NCI-H187 treated with DMSO at 0.1 percent for 48 hours (cell line): Measurements from ENCODE around the gene UGCG.
A peak's percentile ranks its signal among the peaks of the same experiment; 100 is the strongest.
"Not testable (repeated sequence)": the region's sequence is repeated elsewhere in the genome, so short reads cannot be mapped to it uniquely, and the experiment has no call there.

Experiments
- DNase-seq: peaks from one replicate; lab custom pipeline; 2025; lab: John Stamatoyannopoulos, UW

Gene UGCG

DNA sequence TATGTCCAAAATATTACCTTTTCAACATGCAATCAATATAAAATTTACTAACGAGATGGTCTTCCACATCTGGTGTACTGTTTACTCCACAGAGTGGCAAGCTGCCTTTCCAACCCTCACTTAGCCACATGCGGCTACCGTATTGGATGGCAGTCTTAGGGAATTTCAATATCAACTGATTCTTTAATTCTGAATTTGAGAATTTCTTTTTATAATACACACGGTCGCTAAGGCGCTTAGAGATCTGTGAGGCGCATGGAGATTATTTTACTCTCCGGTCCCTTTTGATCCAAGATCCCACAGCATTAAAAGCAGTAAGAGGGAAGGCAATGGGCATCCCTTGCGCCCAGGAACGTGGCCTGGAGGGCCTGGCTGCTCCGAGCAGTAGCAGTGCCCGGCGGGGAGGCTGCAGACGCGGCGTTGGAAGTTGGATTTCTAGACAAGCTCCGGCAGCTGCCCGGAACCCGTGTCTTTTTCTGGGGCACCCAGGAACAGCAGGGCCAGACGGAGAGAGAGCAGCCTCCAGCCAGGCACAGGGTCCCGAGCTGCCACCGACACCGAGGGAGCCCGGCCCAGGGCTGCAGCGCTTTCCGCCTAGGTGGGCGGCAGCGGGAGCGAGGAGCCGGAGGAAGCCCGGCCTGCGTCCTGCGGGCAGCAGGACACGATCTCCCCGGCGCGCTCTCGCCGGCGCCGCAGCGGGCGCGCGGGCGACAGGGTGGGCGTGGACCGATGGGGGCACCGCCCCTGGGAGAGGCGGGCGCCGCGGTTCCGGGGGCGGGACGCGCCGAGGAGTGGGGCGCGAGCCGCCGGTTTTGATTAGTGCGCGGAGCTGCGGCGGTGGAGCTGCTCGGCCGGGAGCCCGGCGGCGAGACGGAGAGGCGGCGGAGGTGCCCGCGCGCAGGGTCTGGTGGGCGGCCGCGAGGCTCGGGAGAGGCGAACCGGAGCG is at the start of gene UGCG:
TSS of gene UGCG (plus strand) at position 819 of the 946 bp plus-strand sequence. CDS start 402 bp downstream, outside the sequence.
- peak; percentile 9 for DNase-seq

DNA sequence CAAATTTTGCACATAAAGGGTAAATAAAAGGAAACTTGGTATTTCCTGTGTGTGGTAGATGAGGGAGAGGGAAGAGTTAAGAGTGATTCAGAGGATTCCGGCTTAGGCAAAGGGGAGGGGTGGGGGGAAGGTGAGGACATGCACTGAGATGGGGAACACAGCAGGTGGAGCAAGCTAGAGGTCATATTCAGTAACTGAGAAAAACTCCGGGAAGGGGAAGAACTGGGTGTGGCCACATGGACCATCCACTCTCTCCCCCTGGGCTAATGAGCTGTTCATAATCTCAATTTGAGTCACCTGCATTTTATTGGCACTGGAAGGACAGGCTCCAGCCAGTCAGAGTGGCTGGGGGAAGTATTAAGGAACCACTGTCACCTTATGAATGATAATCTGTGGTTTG is 45.1 kb upstream of the UGCG start:
- no peak for DNase-seq

GRCh38 chr9:111852291-111852690 is 44.3 kb upstream of the UGCG start:
- DNase-seq = no peak

- DNase-seq = no peak
These were observed 43.2 kb upstream of the UGCG start for GRCh38 chr9:111853450-111853827.

GRCh38 chr9:111854799-111855198 is 41.8 kb upstream of the UGCG start:
- DNase-seq = no peak

DNA sequence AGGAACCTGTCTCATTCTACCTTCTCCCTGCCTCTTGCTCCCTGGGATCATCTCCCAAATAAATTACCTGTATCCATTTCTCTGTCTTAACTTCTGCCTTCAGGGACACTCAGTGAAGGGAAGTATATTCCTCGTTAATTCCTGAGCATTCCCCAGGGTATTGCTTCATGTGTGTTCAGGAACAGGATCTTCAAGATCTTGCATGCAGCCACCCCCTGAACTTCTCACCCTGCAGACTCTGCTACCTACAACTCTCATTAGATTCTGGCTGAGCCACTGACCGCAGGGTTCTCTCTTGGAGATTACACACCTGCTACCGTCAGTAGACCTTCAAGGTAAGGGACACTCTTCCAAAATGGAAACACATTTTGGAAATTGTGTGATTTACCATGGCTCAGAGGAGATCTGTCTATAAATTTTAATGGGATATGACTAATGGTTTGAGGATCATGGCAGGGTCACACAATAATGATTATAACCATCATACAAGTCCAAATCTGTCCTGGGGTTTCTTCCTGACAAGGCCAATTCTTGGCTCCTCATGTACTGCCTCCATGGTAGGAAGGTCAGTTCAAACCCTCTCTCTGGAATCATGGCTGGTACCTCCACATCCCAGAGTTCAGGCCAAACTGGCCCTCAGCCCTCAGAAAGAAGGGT is 38.9 kb upstream of the UGCG start:
- DNase-seq = no peak

GRCh38 chr9:111860443-111860842 is 36.2 kb upstream of the UGCG start:
- no peak for DNase-seq

GRCh38 chr9:111863636-111864035 is 33.0 kb upstream of the UGCG start:
- DNase-seq = no peak

- no peak for DNase-seq
These were observed 29.6 kb upstream of the UGCG start for GRCh38 chr9:111866976-111867375.

- DNase-seq = no peak
These were observed 28.1 kb upstream of the UGCG start for GRCh38 chr9:111868475-111868874.

- no peak for DNase-seq
These were observed 25.7 kb upstream of the UGCG start for GRCh38 chr9:111870774-111871498.

GRCh38 chr9:111871499-111871855 is 25.1 kb upstream of the UGCG start:
- DNase-seq = no peak

DNA sequence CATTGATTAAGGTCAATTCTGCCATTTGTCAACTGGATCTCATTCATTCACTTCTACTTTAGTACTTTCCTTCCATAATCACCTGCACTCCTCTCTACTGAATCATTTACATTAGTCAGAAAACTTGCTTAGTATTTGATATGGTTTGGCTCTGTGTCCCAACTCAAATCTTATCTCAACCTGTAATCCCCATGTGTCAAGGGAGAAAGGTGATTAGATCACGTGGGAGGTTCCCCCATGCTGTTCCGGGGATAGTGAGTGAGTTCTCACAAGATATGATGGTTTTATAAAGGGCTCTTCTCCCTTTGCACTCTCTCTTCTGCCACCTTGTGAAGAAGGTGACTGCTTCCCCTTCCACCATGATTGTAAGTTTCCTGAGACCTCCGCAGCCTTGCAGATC is 23.7 kb upstream of the UGCG start:
- no peak for DNase-seq

- DNase-seq = no peak
These were observed 22.7 kb upstream of the UGCG start for GRCh38 chr9:111873901-111874300.

GRCh38 chr9:111874500-111874899 is 22.1 kb upstream of the UGCG start:
- DNase-seq = no peak

DNA sequence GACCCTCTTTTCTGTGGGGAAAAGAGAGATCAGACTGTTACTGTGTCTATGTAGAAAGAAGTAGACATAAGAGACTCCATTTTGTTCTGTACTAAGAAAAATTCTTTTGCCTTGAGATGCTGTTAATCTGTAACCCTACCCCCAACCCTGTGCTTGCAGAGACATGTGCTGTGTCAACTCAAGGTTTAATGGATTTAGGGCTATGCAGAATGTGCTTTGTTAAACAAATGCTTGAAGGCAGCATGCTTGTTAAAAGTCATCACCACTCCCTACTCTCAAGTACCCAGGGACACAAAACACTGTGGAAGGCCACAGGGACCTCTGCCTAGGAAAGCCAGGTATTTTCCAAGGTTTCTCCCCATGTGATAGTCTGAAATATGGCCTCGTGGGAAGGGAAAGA is 21.3 kb upstream of the UGCG start:
- not testable (repeated sequence) for DNase-seq

- not testable (repeated sequence) for DNase-seq
These were observed 20.9 kb upstream of the UGCG start for GRCh38 chr9:111875691-111876090.

DNA sequence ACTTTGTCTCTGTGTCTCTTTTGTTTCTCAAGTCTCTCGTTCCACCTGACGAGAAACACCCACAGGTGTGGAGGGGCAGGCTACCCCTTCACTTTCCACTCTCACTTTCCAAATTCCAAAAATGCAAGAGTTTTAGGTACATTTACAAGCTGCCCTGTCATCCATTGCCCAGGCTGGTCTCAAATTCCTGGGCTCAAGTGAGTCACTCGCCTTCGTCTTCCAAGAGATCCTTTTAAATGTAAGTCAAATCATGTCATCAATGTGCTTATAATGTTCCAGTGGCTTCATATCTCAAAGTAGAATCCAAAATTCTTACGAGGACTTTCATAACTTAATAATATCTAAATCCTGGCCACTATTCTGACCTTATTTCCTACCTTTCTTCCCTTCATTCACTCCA is 20.4 kb upstream of the UGCG start:
- DNase-seq = no peak

GRCh38 chr9:111877420-111877819 is 19.2 kb upstream of the UGCG start:
- DNase-seq = no peak

GRCh38 chr9:111878946-111879345 is 17.7 kb upstream of the UGCG start:
- no peak for DNase-seq

- no peak for DNase-seq
These were observed 9.5 kb upstream of the UGCG start for GRCh38 chr9:111886983-111887718.

DNA sequence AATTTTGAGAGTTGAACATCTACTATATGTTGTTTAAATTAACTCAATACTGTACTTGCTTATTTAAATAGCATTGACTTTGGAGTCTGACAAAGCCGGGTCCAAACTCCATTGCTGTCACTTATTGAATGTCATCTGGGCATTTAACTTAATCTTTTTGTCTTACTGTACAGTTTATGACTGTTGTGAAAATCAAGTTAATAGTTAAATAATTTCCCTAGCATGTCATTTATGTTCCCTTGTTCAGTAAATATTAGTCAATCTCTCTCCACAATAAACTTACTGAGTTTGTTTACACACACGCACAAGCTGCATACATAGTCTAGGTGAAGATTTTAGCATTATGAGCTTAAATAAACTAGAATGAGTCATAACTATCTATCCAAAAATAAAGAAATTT is 6.3 kb upstream of the UGCG start:
- DNase-seq = no peak
